ENCODE measurements around the gene DLG4.
"Not testable (repeated sequence)": the region's sequence is repeated elsewhere in the genome, so short reads cannot be mapped to it uniquely, and the experiment has no call there.

DNA sequence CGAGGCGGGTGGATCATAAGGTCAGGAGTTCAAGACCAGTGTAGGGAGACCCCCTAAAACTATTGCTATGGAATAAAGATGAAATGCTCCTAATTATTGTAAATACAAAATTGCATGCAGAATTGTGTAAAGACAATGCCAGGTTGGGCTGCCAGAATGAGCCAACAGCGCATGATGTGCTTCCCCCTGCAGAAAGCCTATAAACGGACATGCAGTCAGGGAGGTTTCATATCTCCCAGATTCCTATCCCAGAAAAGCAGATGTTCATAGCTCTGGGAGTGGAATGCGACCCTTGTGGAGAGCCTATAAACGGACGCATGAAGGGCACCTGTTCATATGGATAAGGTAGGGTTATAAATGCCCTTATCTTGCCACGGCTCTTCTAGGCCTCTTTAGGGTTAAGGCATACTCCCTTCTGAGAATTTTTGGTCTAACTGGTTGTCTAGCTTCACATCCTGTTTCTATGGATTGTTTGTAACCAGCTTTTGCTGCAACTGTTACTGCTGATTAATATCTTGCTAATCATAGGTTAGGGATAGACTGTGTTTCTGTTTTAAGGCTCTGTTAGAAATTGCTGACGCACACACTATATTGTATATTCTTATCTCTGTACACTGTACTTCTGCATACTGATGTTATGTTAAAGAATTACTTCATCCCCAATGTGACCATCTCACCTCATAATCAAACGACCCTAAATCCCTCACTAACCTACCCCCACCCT, 50.6 kb downstream of the DLG4 start:
- TF ChIP-seq, protein P1, sequence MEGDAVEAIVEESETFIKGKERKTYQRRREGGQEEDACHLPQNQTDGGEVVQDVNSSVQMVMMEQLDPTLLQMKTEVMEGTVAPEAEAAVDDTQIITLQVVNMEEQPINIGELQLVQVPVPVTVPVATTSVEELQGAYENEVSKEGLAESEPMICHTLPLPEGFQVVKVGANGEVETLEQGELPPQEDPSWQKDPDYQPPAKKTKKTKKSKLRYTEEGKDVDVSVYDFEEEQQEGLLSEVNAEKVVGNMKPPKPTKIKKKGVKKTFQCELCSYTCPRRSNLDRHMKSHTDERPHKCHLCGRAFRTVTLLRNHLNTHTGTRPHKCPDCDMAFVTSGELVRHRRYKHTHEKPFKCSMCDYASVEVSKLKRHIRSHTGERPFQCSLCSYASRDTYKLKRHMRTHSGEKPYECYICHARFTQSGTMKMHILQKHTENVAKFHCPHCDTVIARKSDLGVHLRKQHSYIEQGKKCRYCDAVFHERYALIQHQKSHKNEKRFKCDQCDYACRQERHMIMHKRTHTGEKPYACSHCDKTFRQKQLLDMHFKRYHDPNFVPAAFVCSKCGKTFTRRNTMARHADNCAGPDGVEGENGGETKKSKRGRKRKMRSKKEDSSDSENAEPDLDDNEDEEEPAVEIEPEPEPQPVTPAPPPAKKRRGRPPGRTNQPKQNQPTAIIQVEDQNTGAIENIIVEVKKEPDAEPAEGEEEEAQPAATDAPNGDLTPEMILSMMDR (IDR thresholded peaks at IDR 0.05): not testable (repeated sequence)
- not testable (repeated sequence) for TF ChIP-seq POLR2A (IDR thresholded peaks at IDR 0.05)

All from body of pancreas (tissue), 4 donors.